WTC11 (cell line): ENCODE results near the gene ASIC5. TPM values are rescaled to one million over a fixed set of nuclear protein-coding genes. Genes with fewer than 3 reads are reported as not detected.

Source experiments
- ATAC-seq: fragments of 200-7000 bp; cut with Tn5 transposase; 2 replicates; pipeline ENCODE4 v1.10.0; 2021; ENCODE audit warnings: mild to moderate bottlenecking, moderate library complexity
- CTCF ChIA-PET: fragments of 300-600 bp; sonication (Branson Sonifier 250); formaldehyde crosslinking; loops from one replicate; lab custom pipeline; 2021; ENCODE audit warnings: antibody characterized with exemption; lab: Charles Lee
- POLR2A ChIA-PET: fragments of 350-600 bp; sonication (Branson Sonifier 250); formaldehyde crosslinking; loops from one replicate; lab custom pipeline; 2021; ENCODE audit warnings: antibody characterized with exemption; lab: Charles Lee
- DNase-seq: peaks from one replicate; pipeline ENCODE4 v3.0.0; 2021; ENCODE audit warnings: low spot score
- H3K27ac Mint-ChIP-seq: 2 replicates; pipeline ENCODE4 v1.8.0; 2021; ENCODE audit warnings: mixed read lengths
- H3K27me3 Mint-ChIP-seq: 2 replicates; pipeline ENCODE4 v1.8.0; 2021; ENCODE audit warnings: low read depth, mild to moderate bottlenecking, moderate library complexity, mixed read lengths
- H3K36me3 Mint-ChIP-seq: 2 replicates; pipeline ENCODE4 v1.8.0; 2021; ENCODE audit warnings: mixed read lengths
- H3K4me1 Mint-ChIP-seq: 2 replicates; pipeline ENCODE4 v1.8.0; 2022; ENCODE audit warnings: mixed read lengths
- H3K4me3 Mint-ChIP-seq: 2 replicates; pipeline ENCODE4 v1.8.0; 2021; ENCODE audit warnings: mild to moderate bottlenecking, moderate library complexity, mixed read lengths
- H3K9me3 Mint-ChIP-seq: 2 replicates; pipeline ENCODE4 v1.8.0; 2021; ENCODE audit warnings: mixed read lengths
- AFF4 ChIP-seq: sonication (generic); formaldehyde crosslinking; IDR thresholded peaks from 2 replicates; pipeline ENCODE4 v1.8.1; 2023; ENCODE audit warnings: mild to moderate bottlenecking, missing genetic modification reagents, borderline replicate concordance
- ATF3 ChIP-seq: sonication (generic); formaldehyde crosslinking; conservative IDR thresholded peaks from 2 replicates; pipeline ENCODE4 v1.8.1; 2022; ENCODE audit warnings: mild to moderate bottlenecking, missing genetic modification reagents
- CDX4 ChIP-seq: fragments of 250-450 bp; sonication (Bioruptor Pico); IDR thresholded peaks from 2 replicates; pipeline ENCODE4 v1.9.0; 2021; ENCODE audit warnings: moderate library complexity, mild to moderate bottlenecking, inconsistent platforms, borderline replicate concordance
- ERG ChIP-seq: fragments of 250-450 bp; sonication (Bioruptor Pico); IDR thresholded peaks from 2 replicates; pipeline ENCODE4 v1.8.0; 2021; ENCODE audit warnings: mild to moderate bottlenecking
- MXD4 ChIP-seq: fragments of 250-450 bp; sonication (Bioruptor Pico); IDR thresholded peaks from 2 replicates; pipeline ENCODE4 v1.8.0; 2021; ENCODE audit warnings: mild to moderate bottlenecking, moderate library complexity, borderline replicate concordance
- NR2C2 ChIP-seq: sonication (generic); formaldehyde crosslinking; IDR thresholded peaks from 2 replicates; pipeline ENCODE4 v1.8.0; 2022; ENCODE audit warnings: mild to moderate bottlenecking, missing genetic modification reagents
- OVOL2 ChIP-seq: fragments of 250-450 bp; sonication (Bioruptor Pico); IDR thresholded peaks from 2 replicates; pipeline ENCODE4 v1.9.0; 2021; ENCODE audit warnings: mild to moderate bottlenecking, borderline replicate concordance
- PRDM15 ChIP-seq: sonication (generic); formaldehyde crosslinking; IDR thresholded peaks from 2 replicates; pipeline ENCODE4 v1.8.0; 2022; ENCODE audit warnings: missing genetic modification reagents
- STAT6 ChIP-seq: sonication (generic); formaldehyde crosslinking; conservative IDR thresholded peaks from 2 replicates; pipeline ENCODE4 v1.8.1; 2023; ENCODE audit warnings: mild to moderate bottlenecking, low read depth, missing genetic modification reagents, moderate library complexity
- TEAD1 ChIP-seq: sonication (generic); formaldehyde crosslinking; IDR thresholded peaks from 2 replicates; pipeline ENCODE4 v1.8.0; 2022; ENCODE audit warnings: mild to moderate bottlenecking, missing genetic modification reagents
- ZBTB43 ChIP-seq: sonication (generic); formaldehyde crosslinking; IDR thresholded peaks from 2 replicates; pipeline ENCODE4 v1.8.1; 2023; ENCODE audit warnings: mild to moderate bottlenecking, missing genetic modification reagents
- ZNF138 ChIP-seq: sonication (generic); formaldehyde crosslinking; conservative IDR thresholded peaks from 2 replicates; pipeline ENCODE4 v1.8.1; 2022; ENCODE audit warnings: mild to moderate bottlenecking, moderate library complexity, missing genetic modification reagents
- ZNF232 ChIP-seq: sonication (generic); formaldehyde crosslinking; IDR thresholded peaks from 2 replicates; pipeline ENCODE4 v1.8.0; 2022; ENCODE audit warnings: mild to moderate bottlenecking, missing genetic modification reagents
- ZNF532 ChIP-seq: fragments of 250-450 bp; sonication (Bioruptor Pico); IDR thresholded peaks from 2 replicates; pipeline ENCODE4 v1.9.0; 2021; ENCODE audit warnings: mild to moderate bottlenecking, borderline replicate concordance
- total RNA-seq: library from RNA; stranded (reverse); gene quantifications from 3 replicates; pipeline ENCODE4 v1.2.3, GENCODE V29; 2021

ASIC5 gene
- total RNA-seq, 1 experiment from 2014 or later = not detected

- TF ChIP-seq PRDM15 = no peak
Observed at GRCh38 chr4:155846929-155847328, 19.1 kb downstream of the ASIC5 start (continued).

- ATAC-seq (no peak), DNase-seq (no peak)
- Mint-ChIP-seq H3K36me3 (peaks cover 13% of the 10 kb centered on the region), H3K4me1 (peaks cover 17% of the 10 kb centered on the region), H3K27ac (no peak overlapping the region), H3K27me3 (peaks cover 11% of the 10 kb centered on the region), H3K9me3 (peaks cover 25% of the 10 kb centered on the region), H3K4me3 (no peak overlapping the region)
- POLR2A ChIA-PET = no interaction called here
- CTCF ChIA-PET = no interaction called here
- TF ChIP-seq OVOL2 (CRISPR knock-in tag) = no peak
- TF ChIP-seq ZNF232 = no peak
- no peak for TF ChIP-seq CDX4 (CRISPR knock-in tag)
- TF ChIP-seq ATF3 = no peak
- no peak for TF ChIP-seq AFF4 (CRISPR knock-in tag)
- no peak for TF ChIP-seq ZNF138
- TF ChIP-seq ZBTB43 (CRISPR knock-in tag) = no peak
- no peak for TF ChIP-seq STAT6 (CRISPR knock-in tag)
- no peak for TF ChIP-seq NR2C2
- no peak for TF ChIP-seq MXD4 (CRISPR knock-in tag)
- no peak for TF ChIP-seq ERG (CRISPR knock-in tag)
- no peak for TF ChIP-seq ZNF532
- no peak for TF ChIP-seq TEAD1 (CRISPR knock-in tag)
Observed at GRCh38 chr4:155842080-155842479, 24.0 kb downstream of the ASIC5 start.
